ENCODE measurements around the gene KCNT2.

Gene KCNT2

DNA sequence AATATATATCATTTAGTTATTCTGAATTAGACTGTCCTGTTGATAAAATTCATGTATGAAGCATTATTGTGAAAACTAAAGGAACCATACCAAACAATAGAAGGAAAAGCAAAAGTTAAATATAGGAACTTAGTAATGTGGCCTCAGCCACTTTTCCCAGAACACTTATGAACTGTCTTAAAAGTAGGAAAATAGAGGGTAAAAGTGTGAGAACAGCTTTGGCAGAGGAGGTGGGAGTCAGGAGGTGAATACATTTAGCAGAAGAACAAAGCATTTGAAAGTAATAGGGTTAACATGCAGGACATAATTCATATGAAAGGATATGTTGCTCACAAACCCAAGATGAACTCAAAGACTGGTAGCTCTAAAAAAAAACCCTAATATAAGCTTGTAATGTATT is 121.9 kb downstream of the KCNT2 start:
- no peak for DNase-seq (ENCODE audit: extremely low spot score)
- CTCF ChIA-PET: no interaction called here
- POLR2A ChIA-PET: no interaction called here
- no peak for TF ChIP-seq FOXK2 (IDR thresholded peaks at IDR 0.05)
- no peak for TF ChIP-seq TARDBP (IDR thresholded peaks at IDR 0.05)
- no peak for TF ChIP-seq FOXA1 (IDR thresholded peaks at IDR 0.05)
- TF ChIP-seq ZNF384 (IDR thresholded peaks at IDR 0.05): no peak
- TF ChIP-seq, protein P1, sequence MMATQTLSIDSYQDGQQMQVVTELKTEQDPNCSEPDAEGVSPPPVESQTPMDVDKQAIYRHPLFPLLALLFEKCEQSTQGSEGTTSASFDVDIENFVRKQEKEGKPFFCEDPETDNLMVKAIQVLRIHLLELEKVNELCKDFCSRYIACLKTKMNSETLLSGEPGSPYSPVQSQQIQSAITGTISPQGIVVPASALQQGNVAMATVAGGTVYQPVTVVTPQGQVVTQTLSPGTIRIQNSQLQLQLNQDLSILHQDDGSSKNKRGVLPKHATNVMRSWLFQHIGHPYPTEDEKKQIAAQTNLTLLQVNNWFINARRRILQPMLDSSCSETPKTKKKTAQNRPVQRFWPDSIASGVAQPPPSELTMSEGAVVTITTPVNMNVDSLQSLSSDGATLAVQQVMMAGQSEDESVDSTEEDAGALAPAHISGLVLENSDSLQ (IDR thresholded peaks at IDR 0.05): no peak
- no peak for TF ChIP-seq ELF4 (IDR thresholded peaks at IDR 0.05)
- no peak for TF ChIP-seq ARNT (IDR thresholded peaks at IDR 0.05)
- no peak for TF ChIP-seq HDGF (IDR thresholded peaks at IDR 0.05; ENCODE audit: borderline replicate concordance)
- no peak for TF ChIP-seq BHLHE40 (IDR thresholded peaks at IDR 0.05; ENCODE audit: borderline replicate concordance)
- no peak for TF ChIP-seq LEF1 (IDR thresholded peaks at IDR 0.05; ENCODE audit: borderline replicate concordance)
- TF ChIP-seq SP1 (IDR thresholded peaks at IDR 0.05): no peak
- no peak for TF ChIP-seq CTBP1 (IDR thresholded peaks at IDR 0.05; ENCODE audit: borderline replicate concordance)
- no peak for TF ChIP-seq NFRKB (IDR thresholded peaks at IDR 0.05)
- no peak for TF ChIP-seq L3MBTL2 (conservative IDR thresholded peaks at IDR 0.05)
- no peak for TF ChIP-seq SUZ12 (IDR thresholded peaks at IDR 0.05)
- TF ChIP-seq FOXM1 (IDR thresholded peaks at IDR 0.05; ENCODE audit: borderline replicate concordance): no peak

DNA sequence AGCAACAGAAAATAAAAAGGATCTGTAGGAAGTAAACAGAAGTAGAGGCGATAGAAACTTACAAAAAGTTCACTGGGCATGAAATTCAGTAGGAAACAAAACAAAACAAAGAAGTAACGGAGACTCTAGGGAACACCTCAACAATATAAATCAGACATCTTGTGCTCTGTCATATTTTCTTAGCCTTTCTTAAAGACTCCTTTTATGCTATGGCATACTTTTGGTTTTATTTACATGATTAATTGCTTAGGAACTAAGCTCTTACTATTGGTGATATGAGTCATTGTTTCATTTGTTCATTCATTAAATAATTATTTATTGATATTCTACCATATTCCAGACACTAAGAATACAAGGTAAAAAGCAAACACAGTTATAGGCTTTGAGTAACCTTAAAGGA is 126.6 kb downstream of the KCNT2 start:
- no peak for TF ChIP-seq SP1 (IDR thresholded peaks at IDR 0.05)
- no peak for TF ChIP-seq HDGF (IDR thresholded peaks at IDR 0.05; ENCODE audit: borderline replicate concordance)
- TF ChIP-seq FOXK2 (IDR thresholded peaks at IDR 0.05): no peak
- no peak for TF ChIP-seq L3MBTL2 (conservative IDR thresholded peaks at IDR 0.05)
- no peak for TF ChIP-seq BHLHE40 (IDR thresholded peaks at IDR 0.05; ENCODE audit: borderline replicate concordance)
- no peak for TF ChIP-seq LEF1 (IDR thresholded peaks at IDR 0.05; ENCODE audit: borderline replicate concordance)
- TF ChIP-seq CTBP1 (IDR thresholded peaks at IDR 0.05; ENCODE audit: borderline replicate concordance): no peak
- TF ChIP-seq FOXA1 (IDR thresholded peaks at IDR 0.05): no peak
- TF ChIP-seq TARDBP (IDR thresholded peaks at IDR 0.05): no peak
- no peak for TF ChIP-seq ZNF384 (IDR thresholded peaks at IDR 0.05)
- no peak for TF ChIP-seq NFRKB (IDR thresholded peaks at IDR 0.05)
- ChIA-PET CTCF (no interaction called here), POLR2A (no interaction called here)
- DNase-seq (ENCODE audit: extremely low spot score): no peak

GRCh38 chr1:196477262-196477661 is 131.0 kb downstream of the KCNT2 start:
- ChIA-PET POLR2A (no interaction called here), CTCF (no interaction called here)
- TF ChIP-seq ELF4 (IDR thresholded peaks at IDR 0.05) (no peak), FOXM1 (IDR thresholded peaks at IDR 0.05; ENCODE audit: borderline replicate concordance) (no peak), FOXA1 (IDR thresholded peaks at IDR 0.05) (no peak), TARDBP (IDR thresholded peaks at IDR 0.05) (no peak), SUZ12 (IDR thresholded peaks at IDR 0.05) (no peak), ZNF384 (IDR thresholded peaks at IDR 0.05) (no peak), BHLHE40 (IDR thresholded peaks at IDR 0.05; ENCODE audit: borderline replicate concordance) (no peak), SP1 (IDR thresholded peaks at IDR 0.05) (no peak)
- no peak for DNase-seq (ENCODE audit: extremely low spot score)

DNA sequence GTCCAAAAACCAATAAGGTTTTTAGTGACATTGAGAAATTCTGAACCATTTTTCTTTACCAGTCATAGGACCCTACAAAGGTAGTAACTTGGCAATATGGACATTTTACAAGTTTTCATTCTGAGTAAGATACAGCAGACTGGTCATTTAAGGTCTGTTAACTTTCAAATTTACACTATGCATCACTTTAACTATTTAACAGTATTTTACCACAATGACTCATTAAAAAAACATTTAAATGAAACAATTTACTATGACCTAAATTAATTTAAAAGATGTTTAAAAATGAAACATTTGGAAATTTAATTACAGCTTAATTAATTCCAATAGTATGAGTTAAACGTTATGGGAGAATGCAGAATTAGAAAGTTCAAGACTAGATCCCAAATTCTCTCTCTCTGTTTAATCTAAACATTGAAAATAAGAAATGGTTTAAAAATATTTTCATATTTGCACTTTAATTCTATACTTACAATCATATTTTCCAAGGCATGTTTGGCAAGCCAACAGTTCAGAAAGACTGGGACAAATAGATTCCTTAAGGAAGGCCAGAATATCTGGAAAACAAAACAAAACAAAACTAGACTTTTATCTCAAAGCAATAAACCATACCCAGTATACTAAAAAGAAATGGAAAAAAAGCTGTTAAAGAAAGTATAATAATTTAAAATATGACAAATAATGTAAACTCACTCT is 140.9 kb downstream of the KCNT2 start:
- DNase-seq (ENCODE audit: extremely low spot score): no peak
- POLR2A ChIA-PET: no interaction called here
- CTCF ChIA-PET: no interaction called here

DNA sequence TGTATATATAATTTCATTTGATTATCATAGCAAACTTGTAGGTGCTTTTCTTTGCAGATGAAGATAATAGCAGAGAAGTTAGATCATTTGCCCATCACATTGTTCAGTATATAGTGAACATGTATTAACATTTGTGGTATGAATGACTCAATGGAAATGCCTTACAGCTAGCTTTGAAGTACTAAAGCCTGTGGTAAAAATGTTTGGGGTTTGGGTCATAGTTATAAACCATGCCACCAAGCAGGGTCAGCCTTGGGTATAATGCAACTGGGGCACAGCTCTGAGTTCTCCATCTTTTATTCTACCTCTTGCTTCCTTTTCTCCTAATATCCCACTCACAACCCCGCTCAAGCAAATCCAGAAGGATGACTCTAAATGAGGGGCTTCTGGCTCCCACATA is 141.6 kb downstream of the KCNT2 start:
- ChIA-PET CTCF (no interaction called here), POLR2A (no interaction called here)
- TF ChIP-seq, protein P1 (IDR thresholded peaks at IDR 0.05): no peak
- TF ChIP-seq ZNF384 (IDR thresholded peaks at IDR 0.05): no peak
- DNase-seq (ENCODE audit: extremely low spot score): no peak

More for the DNA sequence above, 140.9 kb downstream of the KCNT2 start:
- TF ChIP-seq ARNT (IDR thresholded peaks at IDR 0.05) (no peak), ELF4 (IDR thresholded peaks at IDR 0.05) (no peak), FOXA1 (IDR thresholded peaks at IDR 0.05) (no peak), CTBP1 (IDR thresholded peaks at IDR 0.05; ENCODE audit: borderline replicate concordance) (no peak), ZNF384 (IDR thresholded peaks at IDR 0.05) (no peak), SP1 (IDR thresholded peaks at IDR 0.05) (no peak), FOXM1 (IDR thresholded peaks at IDR 0.05; ENCODE audit: borderline replicate concordance) (no peak), SUZ12 (IDR thresholded peaks at IDR 0.05) (no peak)
- TF ChIP-seq, protein P1 (IDR thresholded peaks at IDR 0.05): no peak

GRCh38 chr1:196466166-196466565 is 142.1 kb downstream of the KCNT2 start:
- ChIA-PET POLR2A (no interaction called here), CTCF (no interaction called here)
- DNase-seq (ENCODE audit: extremely low spot score): no peak
- TF ChIP-seq LEF1 (IDR thresholded peaks at IDR 0.05; ENCODE audit: borderline replicate concordance): no peak
- no peak for TF ChIP-seq TARDBP (IDR thresholded peaks at IDR 0.05)
- TF ChIP-seq FOXK2 (IDR thresholded peaks at IDR 0.05): no peak

DNA sequence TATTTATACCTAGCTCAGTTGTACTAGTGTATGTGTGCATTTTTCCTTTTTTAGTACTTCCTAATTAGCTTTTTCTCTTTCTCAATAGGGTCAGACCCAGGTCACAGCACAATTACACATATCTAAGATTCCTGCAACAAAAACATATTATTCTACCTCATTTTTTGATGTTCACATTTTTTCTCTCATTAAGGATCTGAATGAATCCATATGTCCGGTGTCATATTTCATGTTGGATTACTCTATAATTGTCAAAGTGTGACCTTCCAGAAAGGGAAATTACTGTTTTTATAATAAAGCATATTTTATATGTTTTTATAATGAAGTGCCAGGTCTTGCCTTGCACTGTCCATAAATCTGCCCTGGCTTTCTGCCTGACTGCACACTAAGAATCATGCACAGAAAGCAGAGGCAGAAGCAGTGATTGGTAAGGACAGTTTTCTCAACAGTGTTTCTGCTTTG is 143.7 kb downstream of the KCNT2 start:
- ChIA-PET POLR2A (no interaction called here), CTCF (no interaction called here)
- no peak for DNase-seq (ENCODE audit: extremely low spot score)
- TF ChIP-seq ARNT (IDR thresholded peaks at IDR 0.05): no peak
- TF ChIP-seq, protein P1 (IDR thresholded peaks at IDR 0.05): peak; percentile 58; the same call in 1 of the 2 replicates

Data from HEK293T (cell line).